RWPE2 (cell line): Measurements from ENCODE around the gene PRR14L.

Experiments
- ATAC-seq: fragments of 200-7000 bp; cut with Tn5 transposase; 3 replicates; pipeline ENCODE4 v1.9.1; 2021; ENCODE audit warnings: low read depth
- DNase-seq: peaks from one replicate; pipeline ENCODE4 v3.0.0-alpha.2; 2020; ENCODE audit warnings: low spot score
- H3K27ac ChIP-seq: fragments of 450-650 bp; 2 replicates; pipeline ENCODE4 v1.5.1; 2017; ENCODE audit warnings: mild to moderate bottlenecking; ENCODE audit not compliant: poor library complexity, severe bottlenecking
- H3K27me3 ChIP-seq: fragments of 250-450 bp; sonication (Bioruptor Pico); 2 replicates; pipeline ENCODE4 v1.5.1; 2021; ENCODE audit warnings: mild to moderate bottlenecking, moderate library complexity; ENCODE audit not compliant: insufficient read depth, poor library complexity, severe bottlenecking
- H3K36me3 ChIP-seq: fragments of 250-450 bp; sonication (Bioruptor Pico); 2 replicates; pipeline ENCODE4 v1.5.1; 2020; ENCODE audit warnings: low read depth, mild to moderate bottlenecking, moderate library complexity
- H3K4me1 ChIP-seq: fragments of 250-450 bp; sonication (Bioruptor Pico); 2 replicates; pipeline ENCODE4 v1.5.1; 2021; ENCODE audit warnings: mild to moderate bottlenecking, moderate library complexity; ENCODE audit not compliant: insufficient read depth, poor library complexity, severe bottlenecking
- H3K4me3 ChIP-seq: fragments of 250-450 bp; sonication (Bioruptor Pico); 2 replicates; pipeline ENCODE4 v1.5.1; 2021; ENCODE audit warnings: mild to moderate bottlenecking, moderate library complexity; ENCODE audit not compliant: severe bottlenecking
- H3K9me3 ChIP-seq: fragments of 250-450 bp; sonication (Bioruptor Pico); 2 replicates; pipeline ENCODE4 v1.5.1; 2021; ENCODE audit warnings: mild to moderate bottlenecking, moderate library complexity; ENCODE audit not compliant: severe bottlenecking
- TF ChIP-seq, protein P1 (sequence below): fragments of 450-650 bp; IDR thresholded peaks from one replicate; pipeline ENCODE4 v1.5.1; 2017; ENCODE audit warnings: mild to moderate bottlenecking, moderate library complexity; ENCODE audit not compliant: poor library complexity, severe bottlenecking

Gene PRR14L

DNA sequence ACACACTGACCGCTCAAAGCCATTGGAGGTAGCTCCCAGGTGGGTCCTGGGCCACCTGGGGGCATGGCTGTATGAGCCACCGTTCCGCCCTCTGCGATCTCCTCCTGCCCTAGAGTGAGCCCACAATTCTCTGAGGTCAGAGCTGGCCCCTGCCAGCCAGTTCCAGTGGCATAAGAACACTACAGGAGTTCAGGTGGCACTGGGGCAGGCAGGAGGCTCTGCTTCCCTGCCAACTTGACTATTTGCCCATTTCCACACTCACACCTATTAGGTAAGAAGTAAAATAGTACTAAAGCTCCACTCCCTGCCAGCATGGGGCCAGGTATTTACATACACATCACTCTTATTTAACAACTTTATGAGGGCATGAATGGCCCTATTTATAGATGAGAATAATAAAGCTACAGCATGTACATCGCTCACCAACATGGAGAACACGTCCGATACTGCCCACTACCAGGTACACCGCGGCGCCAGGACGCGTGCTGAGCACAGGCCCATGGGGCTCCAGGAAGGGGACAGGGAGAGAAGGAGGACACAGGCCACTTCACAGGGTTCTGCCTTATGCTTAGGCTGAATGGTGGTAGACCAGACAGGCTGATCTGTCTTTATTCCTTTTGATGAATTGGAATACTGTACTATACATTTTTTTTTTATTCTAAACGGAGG lies 114.2 kb downstream of the PRR14L start:
- Histone ChIP-seq H3K27ac (no peak overlapping the region), H3K9me3 (no peaks in the 10 kb centered on the region), H3K4me3 (no peak overlapping the region), H3K36me3 (0 out of 2 replicates have a peak, but pooled peaks cover 4% of the 10 kb centered on the region), H3K27me3 (no peaks in the 10 kb centered on the region), H3K4me1 (peaks cover 9% of the 10 kb centered on the region)
- DNase-seq: no peak
- no peak for ATAC-seq
- TF ChIP-seq, protein P1, sequence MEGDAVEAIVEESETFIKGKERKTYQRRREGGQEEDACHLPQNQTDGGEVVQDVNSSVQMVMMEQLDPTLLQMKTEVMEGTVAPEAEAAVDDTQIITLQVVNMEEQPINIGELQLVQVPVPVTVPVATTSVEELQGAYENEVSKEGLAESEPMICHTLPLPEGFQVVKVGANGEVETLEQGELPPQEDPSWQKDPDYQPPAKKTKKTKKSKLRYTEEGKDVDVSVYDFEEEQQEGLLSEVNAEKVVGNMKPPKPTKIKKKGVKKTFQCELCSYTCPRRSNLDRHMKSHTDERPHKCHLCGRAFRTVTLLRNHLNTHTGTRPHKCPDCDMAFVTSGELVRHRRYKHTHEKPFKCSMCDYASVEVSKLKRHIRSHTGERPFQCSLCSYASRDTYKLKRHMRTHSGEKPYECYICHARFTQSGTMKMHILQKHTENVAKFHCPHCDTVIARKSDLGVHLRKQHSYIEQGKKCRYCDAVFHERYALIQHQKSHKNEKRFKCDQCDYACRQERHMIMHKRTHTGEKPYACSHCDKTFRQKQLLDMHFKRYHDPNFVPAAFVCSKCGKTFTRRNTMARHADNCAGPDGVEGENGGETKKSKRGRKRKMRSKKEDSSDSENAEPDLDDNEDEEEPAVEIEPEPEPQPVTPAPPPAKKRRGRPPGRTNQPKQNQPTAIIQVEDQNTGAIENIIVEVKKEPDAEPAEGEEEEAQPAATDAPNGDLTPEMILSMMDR: no peak

- no peak for ATAC-seq
These were observed 118.5 kb downstream of the PRR14L start for GRCh38 chr22:31631436-31631835.

More at GRCh38 chr22:31631436-31631835, 118.5 kb downstream of the PRR14L start:
- H3K4me1 ChIP-seq: no peaks in the 10 kb centered on the region
- DNase-seq: no peak
- H3K36me3 ChIP-seq: peaks cover 3% of the 10 kb centered on the region; the same call in 1 of the 2 replicates
- peak overlapping the region; percentile 66 for H3K27ac ChIP-seq
- H3K27me3 ChIP-seq: no peaks in the 10 kb centered on the region
- TF ChIP-seq, protein P1: no peak
- no peak overlapping the region for H3K4me3 ChIP-seq
- no peaks in the 10 kb centered on the region for H3K9me3 ChIP-seq
